VCaP (cell line): Measurements from ENCODE around the gene MBOAT1.
"Not testable (repeated sequence)": the region's sequence is repeated elsewhere in the genome, so short reads cannot be mapped to it uniquely, and the experiment has no call there.

Experiments
- H3K27ac ChIP-seq: fragments of 450-650 bp; 2 replicates; pipeline ENCODE4 v1.5.1; 2017
- CTCF ChIP-seq: fragments of 450-650 bp; conservative IDR thresholded peaks from 2 replicates; pipeline ENCODE4 v1.5.1; 2017; ENCODE audit warnings: mild to moderate bottlenecking, moderate library complexity

Gene MBOAT1

GRCh38 chr6:20252311-20252710, 40.0 kb upstream of the MBOAT1 start:
- TF ChIP-seq CTCF = no peak
- H3K27ac ChIP-seq = peak overlapping the region; percentile 3; the same call in 1 of the 2 replicates

GRCh38 chr6:20251525-20251924, 39.3 kb upstream of the MBOAT1 start:
- no peak for TF ChIP-seq CTCF
- peak overlapping the region; percentile 3; the same call in 1 of the 2 replicates for H3K27ac ChIP-seq

- no peak for TF ChIP-seq CTCF
- peak overlapping the region; percentile 16 for H3K27ac ChIP-seq
Observed at GRCh38 chr6:20246125-20246524, 33.9 kb upstream of the MBOAT1 start.

- not testable (repeated sequence) for H3K27ac ChIP-seq
Observed at GRCh38 chr6:20244807-20245681, 32.8 kb upstream of the MBOAT1 start.

- no peak overlapping the region for H3K27ac ChIP-seq
- TF ChIP-seq CTCF = no peak
Observed at GRCh38 chr6:20243288-20243687, 31.0 kb upstream of the MBOAT1 start.

- no peak overlapping the region for H3K27ac ChIP-seq
- TF ChIP-seq CTCF = no peak
Observed at GRCh38 chr6:20242397-20242796, 30.1 kb upstream of the MBOAT1 start.

GRCh38 chr6:20241102-20241501, 28.8 kb upstream of the MBOAT1 start:
- TF ChIP-seq CTCF = no peak
- no peak overlapping the region for H3K27ac ChIP-seq
